Cardiac fibroblast (primary cell): ENCODE results near the gene SLC38A11.
"Not testable (repeated sequence)": the region's sequence is repeated elsewhere in the genome, so short reads cannot be mapped to it uniquely, and the experiment has no call there.

Source experiments
- DNase-seq, 2 donors: peaks; one replicate each; pipeline versions ENCODE4 v3.0.0 to v3.0.0-alpha.2; 2010; ENCODE audit warnings: low read depth in 2 of 2
- H3K4me3 ChIP-seq, 2 donors: replicated peaks in 1 of 2; 1 replicate in 1 of 2; 2 replicates in 1 of 2; pipeline ENCODE4 v1.5.1; 2011; ENCODE audit warnings: low read depth in 2 of 2, low read length in 2 of 2, mild to moderate bottlenecking in 2 of 2, moderate library complexity in 1 of 2
- TF ChIP-seq, protein P1 (sequence below): IDR thresholded peaks from one replicate; pipeline ENCODE4 v1.5.1; 2011; ENCODE audit warnings: low read depth, mild to moderate bottlenecking, low read length, inconsistent platforms

SLC38A11 gene, protein sequence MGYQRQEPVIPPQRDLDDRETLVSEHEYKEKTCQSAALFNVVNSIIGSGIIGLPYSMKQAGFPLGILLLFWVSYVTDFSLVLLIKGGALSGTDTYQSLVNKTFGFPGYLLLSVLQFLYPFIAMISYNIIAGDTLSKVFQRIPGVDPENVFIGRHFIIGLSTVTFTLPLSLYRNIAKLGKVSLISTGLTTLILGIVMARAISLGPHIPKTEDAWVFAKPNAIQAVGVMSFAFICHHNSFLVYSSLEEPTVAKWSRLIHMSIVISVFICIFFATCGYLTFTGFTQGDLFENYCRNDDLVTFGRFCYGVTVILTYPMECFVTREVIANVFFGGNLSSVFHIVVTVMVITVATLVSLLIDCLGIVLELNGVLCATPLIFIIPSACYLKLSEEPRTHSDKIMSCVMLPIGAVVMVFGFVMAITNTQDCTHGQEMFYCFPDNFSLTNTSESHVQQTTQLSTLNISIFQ

DNA sequence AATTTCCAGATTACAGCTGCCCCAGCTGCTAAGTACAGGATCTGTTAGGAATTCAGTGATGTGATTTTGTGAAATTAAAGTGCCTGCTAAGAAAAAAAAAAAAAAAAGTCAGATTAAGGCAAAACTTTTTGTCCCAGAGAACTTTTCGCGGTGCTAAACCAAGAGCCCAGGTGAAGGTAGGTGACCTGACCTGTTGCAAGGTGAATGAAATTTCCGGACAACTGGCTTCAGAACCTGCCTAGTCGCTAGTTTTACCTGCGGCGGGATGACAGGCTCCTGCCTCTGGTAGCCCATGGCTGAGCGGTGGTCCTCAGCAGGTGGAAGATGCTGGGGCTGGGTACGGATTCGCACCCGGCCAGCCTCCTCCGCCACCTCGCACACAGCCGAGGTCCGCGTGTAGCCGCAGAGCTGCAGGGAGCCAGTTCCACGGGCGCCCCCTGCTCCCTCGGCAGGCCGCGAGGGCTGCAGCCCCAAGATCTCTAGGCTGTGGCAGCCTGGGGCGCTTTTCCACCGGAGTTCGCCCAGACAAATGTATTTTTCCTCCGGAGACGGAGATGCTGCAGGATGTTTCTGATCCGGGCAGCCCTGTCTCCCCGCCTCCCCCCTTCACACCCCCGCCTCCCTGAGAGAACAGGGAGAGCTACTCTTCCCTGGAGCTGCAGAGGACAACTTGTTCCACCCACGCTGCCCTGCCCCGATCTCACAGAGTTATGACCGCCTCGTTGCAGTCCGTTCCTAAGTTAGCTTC is at the start of gene SLC38A11:
SLC38A11 (minus strand) TSS at position 572 of the 748 bp plus-strand sequence; CDS start at position 294, 278 bp downstream.
- TF ChIP-seq, protein P1, sequence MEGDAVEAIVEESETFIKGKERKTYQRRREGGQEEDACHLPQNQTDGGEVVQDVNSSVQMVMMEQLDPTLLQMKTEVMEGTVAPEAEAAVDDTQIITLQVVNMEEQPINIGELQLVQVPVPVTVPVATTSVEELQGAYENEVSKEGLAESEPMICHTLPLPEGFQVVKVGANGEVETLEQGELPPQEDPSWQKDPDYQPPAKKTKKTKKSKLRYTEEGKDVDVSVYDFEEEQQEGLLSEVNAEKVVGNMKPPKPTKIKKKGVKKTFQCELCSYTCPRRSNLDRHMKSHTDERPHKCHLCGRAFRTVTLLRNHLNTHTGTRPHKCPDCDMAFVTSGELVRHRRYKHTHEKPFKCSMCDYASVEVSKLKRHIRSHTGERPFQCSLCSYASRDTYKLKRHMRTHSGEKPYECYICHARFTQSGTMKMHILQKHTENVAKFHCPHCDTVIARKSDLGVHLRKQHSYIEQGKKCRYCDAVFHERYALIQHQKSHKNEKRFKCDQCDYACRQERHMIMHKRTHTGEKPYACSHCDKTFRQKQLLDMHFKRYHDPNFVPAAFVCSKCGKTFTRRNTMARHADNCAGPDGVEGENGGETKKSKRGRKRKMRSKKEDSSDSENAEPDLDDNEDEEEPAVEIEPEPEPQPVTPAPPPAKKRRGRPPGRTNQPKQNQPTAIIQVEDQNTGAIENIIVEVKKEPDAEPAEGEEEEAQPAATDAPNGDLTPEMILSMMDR, result peak; percentile 23
- peak; percentile 5 to 14 for DNase-seq
- peak within 1 kb of the TSS; percentile 17 to 51 for H3K4me3 ChIP-seq

DNA sequence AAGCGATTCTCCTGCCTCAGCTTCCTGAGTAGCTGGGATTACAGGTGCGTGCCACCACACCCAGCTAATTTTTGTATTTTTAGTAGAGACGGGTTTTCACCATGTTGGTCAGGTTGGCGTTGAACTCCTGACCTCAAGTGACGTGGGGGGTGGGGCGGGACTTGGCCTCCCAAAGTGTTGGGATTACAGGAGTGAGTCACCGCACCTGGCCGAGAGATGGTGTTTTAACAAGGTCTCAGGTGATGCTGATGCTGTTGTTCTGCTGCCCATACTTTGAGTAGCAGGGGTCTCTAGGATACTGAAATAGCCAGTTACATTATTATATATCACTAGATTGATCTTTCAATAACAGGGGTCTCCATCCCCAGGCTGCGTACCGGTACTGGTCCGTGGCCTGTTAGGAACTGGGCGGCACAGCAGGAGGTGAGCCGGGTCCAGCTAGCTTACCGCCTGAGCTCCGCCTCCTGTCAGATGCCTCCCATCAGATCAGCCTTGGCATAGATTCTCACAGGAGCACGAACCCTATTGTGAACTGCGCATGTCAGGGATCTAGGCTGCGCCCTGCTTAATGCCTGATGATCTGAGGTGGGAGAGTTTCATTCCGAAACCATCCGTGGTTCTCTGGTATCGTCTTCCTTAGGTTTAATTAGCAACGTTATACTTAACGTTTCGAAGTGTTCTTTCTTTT is 48.3 kb upstream of the SLC38A11 start:
- DNase-seq, result no peak
- TF ChIP-seq, protein P1, result no peak

DNA sequence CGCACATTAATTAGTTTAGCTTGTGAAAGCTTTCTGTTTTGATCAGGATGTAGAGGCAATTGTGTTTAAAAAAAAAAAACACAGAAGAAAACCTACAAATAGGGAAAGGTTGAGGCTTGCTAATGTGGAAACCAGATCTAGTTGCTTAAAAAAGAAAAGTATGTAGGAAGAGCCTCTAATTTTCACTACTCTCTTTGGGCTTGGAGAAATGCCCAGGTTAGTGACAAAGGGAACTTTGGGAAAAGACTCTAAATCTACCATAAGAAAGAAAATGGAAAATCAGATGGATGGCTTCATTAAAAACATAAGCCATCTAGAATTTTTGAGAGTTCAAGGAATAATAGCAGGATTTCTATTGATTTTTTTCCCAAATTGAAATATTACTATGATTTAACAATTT is 47.3 kb upstream of the SLC38A11 start:
- H3K4me3 ChIP-seq, result no peak overlapping the region
- DNase-seq, result no peak
- TF ChIP-seq, protein P1, result no peak

More for the DNA sequence above, 48.3 kb upstream of the SLC38A11 start:
- H3K4me3 ChIP-seq, result no peak overlapping the region

DNA sequence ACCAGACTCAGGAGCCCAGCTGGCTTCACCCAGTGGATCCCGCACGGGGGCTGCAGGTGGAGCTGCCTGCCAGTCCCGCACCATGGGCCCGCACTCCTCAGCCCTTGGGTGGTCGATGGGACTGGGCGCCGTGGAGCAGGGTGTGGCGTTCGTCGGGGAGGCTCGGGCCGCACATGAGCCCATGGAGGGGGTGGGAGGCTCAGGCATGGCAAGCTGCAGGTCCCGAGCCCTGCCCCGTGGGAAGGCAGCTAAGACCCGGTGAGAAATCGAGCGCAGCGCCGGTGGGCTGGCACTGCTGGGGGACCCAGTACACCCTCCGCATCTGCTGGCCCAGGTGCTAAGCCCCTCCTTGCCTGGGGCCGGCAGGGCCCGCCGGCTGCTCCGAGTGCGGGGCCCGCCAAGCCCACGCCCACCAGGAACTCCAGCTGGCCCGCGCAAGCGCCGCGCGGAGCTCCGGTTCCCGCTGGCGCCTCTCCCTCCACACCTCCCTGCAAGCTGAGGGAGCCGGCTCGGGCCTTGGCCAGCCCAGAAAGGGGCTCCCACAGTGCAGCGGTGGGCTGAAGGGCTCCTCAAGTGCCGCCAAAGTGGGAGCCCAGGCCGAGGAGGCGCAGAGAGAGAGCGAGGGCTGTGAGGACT is 39.5 kb upstream of the SLC38A11 start:
- H3K4me3 ChIP-seq, DNase-seq: not testable (repeated sequence)

DNA sequence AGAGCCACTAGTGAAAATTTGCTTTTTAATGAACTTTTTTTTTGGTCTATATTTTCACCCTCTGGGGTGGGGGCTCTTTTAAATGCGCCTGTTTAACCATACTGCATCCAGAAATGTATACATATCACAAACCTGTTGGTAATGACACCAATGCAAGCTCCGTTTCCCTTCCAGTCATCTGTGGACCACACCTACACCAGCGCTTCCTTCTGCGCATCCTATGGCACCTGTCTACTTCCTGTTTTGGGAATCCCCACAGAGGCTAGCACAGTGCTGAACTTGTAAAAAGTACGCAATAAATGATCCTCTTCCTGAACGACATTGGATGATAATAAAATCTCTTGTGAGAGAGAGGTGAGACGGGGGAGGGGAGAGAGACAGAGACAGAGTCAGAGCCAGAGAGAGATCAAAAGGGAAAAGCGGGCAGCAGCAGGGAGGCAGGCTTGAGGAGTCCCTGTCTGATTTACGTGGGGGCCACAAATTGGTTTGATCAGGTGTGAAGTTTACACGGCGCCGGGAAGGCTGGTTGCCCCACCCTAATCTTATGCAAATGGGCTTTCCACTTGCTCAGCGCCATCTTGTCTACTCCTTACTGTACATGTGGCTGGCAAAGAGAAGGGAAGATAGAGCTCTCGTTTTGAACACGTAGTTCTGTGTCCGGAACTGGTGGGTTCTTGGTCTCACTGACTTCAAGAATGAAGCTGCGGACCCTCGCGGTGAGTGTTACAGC is 38.1 kb upstream of the SLC38A11 start:
- no peak overlapping the region for H3K4me3 ChIP-seq
- TF ChIP-seq, protein P1, result no peak
- no peak for DNase-seq

DNA sequence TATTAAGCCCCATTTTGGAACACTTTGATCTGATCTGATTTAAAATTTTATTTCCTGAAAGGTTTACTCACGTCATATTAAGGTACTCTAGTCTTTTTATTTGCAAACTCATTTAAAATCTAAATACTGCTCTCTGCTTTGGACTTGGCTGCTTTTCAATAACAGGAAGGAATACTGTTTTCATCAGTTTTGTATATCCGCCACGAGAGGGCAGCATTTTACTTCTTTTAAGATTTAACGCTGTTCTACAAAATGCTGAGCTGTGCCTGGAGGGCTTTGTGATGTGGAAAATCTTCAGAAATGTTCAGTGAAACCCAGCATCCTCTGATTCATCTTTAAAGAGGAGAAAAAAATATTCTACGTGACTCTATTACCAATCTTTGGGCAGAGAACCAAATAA is 37.5 kb upstream of the SLC38A11 start:
- TF ChIP-seq, protein P1, result peak; percentile 21
- no peak overlapping the region for H3K4me3 ChIP-seq
- DNase-seq, result peak; percentile 87 to 94

DNA sequence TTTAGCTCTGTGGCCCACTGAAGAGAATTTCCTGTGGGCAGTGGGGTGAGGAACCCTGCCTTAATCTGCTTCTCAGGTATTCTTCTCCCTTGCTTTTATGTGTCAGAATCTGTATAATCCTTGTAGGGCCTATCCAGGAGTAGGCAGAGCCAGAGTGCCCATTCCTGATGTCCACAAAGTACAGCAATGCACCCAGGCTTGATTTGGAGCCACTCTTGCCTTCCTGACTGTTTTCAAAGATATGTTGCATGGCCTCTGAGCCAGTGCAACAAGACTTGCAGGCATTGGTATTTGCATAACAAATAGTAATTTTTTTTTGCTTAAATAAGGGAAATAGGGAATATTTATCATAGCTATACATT is 36.7 kb upstream of the SLC38A11 start:
- DNase-seq, H3K4me3 ChIP-seq: not testable (repeated sequence)

DNA sequence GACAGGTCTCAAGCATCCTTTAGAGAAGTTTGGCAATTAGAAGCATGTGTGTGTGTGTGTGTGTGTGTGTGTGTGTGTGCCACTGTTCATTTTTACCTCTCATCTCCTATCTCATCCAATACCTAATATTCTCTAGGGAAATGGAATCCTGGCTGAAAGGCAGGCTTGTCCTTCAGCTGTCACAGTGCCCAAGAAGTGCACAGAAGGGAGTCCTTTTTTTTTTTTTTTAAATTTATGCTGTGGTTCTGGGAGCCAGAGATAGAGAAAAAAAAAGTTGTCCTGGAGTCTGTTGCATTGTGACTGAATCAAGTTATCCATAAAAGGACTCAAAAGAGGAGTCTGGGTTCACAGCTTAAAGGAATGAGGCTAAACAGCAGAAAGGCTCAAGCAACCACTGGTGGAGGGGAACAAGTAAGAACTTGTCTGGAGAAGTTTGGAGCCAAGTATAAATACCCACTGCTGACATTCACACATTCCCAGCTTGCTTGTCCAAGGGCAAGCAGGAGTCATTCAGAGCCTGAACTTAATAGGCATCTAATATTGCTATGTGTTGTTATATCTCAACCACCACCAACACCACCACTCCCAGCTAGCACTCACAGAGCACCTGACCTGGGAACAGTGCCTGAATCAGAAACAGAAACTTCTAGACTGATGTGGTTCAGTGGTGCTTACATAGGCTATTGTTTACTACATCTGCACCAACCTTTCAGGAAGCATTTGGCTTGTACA is 36.2 kb upstream of the SLC38A11 start:
- H3K4me3 ChIP-seq, result not testable (repeated sequence)
- DNase-seq, result peak in 1 of 2 donors; percentile 13

DNA sequence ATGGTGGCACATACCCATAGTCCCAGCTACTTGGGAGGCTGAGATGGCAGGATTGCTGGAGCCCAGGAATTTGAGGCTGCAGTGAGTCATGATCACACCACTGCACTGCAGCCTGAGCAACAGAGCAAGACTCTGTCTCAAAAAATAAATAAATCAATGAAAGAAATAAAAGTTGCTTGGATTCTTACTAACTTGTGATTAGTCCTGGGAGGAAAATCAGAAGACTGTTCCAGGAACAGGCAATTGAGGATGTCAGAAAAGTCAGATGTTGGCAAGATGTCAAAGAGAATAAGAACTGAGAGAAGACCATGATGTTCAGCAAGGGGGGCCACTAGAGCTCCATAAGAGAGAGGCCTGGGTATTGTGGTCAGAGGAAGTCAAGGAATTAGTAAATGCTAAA is 35.6 kb upstream of the SLC38A11 start:
- DNase-seq, result peak; percentile 27 to 64

DNA sequence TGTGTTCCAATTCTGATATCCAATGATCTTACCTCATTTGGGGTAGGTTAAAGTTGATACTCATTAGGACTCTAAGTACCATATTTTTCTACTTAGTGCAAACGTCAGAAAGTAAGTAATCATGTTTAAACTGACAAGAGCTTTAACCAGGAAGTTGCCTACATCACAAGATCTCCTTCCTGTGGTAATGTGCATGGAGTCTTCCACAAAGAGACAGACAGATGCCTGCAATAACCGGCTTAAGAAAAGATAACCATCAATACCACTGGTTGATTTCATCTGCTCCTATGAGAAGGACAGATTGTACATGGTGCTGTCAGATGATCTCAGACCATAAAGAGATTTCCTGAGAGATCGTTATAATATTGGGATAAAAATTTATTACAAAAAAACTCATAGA is 33.5 kb upstream of the SLC38A11 start:
- DNase-seq, H3K4me3 ChIP-seq: not testable (repeated sequence)

More for the DNA sequence above, 35.6 kb upstream of the SLC38A11 start:
- H3K4me3 ChIP-seq, result not testable (repeated sequence)
